NCI-H128 (cell line): ENCODE measurements around the gene RGS7.
A peak's percentile ranks its signal among the peaks of the same experiment; 100 is the strongest.
"Not testable (repeated sequence)": the region's sequence is repeated elsewhere in the genome, so short reads cannot be mapped to it uniquely, and the experiment has no call there.

ENCODE experiments used
- DNase-seq: peaks from one replicate; lab custom pipeline; 2025; ENCODE audit not compliant: unreplicated experiment; lab: John Stamatoyannopoulos, UW

The RGS7 gene

DNA sequence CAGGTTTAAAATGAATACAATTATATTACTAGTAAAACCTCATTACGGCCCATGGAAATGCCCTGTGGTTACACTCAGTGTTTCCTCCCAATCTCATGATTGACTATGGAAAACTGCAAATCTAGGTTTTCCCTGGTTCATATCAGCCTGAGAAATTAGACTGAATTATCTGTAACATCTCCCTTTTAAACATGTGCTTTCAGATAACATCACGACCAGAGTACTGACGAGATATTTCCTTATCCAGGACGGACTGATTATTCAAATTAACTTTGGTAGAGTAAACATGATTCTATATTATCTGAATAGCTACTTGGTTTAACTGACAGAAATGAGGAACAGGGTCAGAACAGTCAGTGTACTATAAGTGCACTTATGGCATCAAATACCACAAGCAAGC, 82.3 kb downstream of the RGS7 start:
- DNase-seq = no peak

DNA sequence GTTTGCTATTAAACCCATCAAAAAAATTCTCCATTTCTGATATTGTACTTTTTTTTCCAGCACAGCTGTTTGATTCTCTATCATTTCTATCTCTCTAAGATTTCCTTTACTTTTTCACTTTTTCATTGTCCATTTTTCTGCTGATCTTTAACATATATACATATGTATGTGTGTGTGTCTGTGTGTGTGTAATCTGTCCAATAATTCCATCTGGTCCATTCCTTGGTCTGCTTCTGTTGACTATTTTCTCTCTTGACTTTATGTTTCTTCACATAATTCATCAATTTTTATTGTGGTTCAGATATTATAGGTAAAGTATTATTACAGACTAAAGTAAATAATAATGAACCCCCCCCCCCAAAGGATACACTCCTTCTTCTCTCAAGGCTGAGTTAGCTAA, 84.2 kb downstream of the RGS7 start:
- DNase-seq = no peak

DNA sequence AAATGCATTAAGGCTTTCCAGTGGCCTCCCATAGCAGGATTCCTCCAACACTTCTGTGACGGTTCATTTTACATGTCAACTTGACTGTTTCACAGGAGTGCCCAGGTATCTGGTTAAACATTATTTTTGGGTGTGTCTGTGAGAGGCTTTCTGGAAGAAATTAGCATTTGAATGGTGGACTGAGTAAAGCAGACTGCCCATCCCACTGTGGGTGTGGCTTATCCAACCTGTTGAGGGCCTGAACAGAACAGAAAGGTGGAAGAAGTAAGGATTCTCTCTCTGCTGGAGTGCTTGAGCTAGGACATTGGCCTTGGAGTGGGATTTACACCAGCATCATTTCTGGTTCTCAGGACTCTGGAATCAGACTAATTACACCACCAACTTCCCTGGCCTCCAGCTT, 85.6 kb downstream of the RGS7 start:
- no peak for DNase-seq

DNA sequence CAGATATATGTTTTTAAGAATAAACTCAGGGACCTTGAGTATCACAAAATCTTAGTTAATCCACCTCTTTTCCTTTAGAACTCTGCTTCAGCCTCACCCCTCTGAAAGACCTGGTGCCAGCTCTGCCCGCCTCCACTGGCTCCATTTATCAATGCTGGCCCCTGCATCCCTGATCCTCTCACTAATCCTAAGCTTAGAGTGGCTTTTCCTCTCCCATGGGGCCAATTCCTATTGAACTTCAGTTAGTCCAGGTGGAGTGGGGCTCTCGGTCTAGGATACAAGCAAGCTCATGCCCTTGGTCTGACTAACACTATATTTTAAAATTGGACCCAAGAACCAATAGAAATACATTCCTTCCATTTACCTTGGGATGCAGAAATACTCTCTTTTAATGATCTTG, 87.0 kb downstream of the RGS7 start:
- DNase-seq = no peak

DNA sequence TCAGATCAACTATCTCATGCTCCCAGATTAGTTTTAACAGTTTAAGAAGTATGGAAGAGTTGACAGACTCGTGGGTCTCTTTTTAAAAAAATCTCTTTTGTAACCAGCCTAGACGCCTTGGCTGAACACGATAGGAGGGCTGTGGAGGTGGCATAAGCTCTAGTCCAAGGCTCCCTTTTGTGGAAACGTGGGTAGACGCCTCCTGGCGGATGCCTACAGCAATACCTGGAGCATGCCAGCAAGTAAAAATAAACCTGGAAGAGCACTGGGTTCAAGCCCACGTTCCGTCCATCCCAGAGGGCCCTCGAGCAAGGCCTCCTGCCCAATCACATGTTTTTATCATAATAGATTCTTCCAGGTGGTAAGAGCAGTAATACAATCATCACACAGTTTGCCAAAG, 87.9 kb downstream of the RGS7 start:
- DNase-seq = no peak

DNA sequence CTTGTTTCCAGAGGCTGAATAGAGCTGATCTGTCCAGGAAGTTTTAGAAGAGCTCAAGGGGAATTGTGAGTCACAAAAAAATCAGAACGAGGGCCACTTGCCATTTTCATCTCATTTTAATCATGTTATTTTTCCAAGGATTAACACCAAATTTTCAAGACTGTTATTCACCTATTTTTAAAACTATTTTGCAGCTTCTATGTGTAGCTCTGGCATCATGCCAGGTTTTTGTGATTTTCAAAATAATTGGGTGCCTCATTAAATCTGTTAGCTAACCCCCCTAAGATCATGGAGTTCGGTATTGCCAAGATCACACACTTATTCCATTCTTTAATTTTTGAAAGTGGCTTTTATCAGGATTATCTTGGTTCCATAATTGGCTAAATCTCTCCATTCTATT, 90.9 kb downstream of the RGS7 start:
- no peak for DNase-seq

DNA sequence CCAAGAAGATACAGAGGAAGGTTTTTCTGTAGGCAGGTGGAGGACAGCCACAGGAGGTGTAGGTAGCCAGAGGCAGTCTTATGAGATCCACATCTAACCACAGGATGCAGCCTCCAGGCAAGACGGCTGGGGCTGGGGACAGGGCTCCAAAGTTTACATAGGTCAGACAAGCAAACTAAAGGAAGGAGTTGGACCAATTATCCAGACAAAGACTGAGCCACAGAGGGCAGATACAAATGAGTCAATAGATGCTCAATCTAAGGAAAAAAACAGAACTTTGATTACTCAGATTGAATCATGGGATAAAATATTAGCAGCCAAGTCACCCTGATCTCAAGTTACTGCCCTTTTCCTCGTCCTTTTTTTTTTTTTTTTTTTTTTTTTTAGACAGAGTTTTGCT, 91.6 kb downstream of the RGS7 start:
- no peak for DNase-seq

DNA sequence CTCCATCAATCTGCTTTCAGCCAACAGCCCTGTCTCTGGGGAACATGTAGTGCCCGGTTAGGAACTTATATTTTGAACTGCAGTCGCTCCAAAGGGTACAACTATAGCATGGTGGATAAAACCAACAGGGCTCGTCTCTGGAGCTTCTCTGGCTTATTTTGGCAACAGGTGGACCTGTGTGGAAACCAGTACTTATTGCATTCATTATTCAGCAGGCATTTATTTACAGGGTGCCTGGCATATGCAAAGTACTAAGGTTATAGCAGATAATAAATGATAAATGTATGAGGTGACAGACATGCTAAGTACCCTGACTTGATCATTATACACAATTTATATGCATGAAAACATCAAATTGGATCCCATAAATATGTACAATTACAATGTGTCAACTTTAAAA, 93.7 kb downstream of the RGS7 start:
- DNase-seq = no peak

DNA sequence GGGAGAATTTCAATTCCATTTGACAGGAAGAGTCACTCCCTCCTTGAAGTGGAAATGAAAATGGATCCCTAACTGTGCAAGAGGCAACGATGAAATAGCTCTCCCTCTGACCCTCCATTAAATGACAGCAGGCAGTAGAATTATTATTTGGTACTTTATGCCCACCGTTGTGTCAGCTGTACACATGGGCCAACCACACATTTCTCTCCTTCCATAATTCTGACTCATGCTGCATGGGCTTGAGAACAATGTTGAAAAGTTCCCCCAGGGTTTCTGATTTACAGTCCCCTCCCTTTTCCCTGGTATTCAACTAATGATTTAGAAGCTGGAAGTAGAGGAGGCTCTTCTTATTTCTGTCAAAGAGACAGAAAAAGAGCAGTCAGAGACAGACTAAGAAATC, 103.5 kb downstream of the RGS7 start:
- DNase-seq = no peak

DNA sequence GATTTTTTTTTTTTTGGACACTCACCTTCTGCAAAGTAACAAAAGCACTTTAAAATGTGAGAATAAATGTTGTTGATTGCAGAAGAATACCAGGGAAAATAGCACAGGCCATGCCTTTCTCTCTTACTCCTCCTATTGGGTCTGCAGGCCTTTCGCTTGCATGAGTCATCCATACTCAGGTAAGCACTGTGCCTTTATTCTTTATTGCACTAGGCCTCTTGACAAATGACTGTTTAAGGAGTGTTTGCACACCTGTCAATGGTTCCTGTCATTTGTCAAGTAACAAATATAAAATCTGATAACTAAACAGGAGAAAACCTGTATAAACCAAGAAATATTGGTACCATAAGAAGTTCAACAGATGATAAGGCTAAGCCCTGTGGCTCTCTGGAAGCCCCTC, 106.5 kb downstream of the RGS7 start:
- peak; percentile 65 for DNase-seq

DNA sequence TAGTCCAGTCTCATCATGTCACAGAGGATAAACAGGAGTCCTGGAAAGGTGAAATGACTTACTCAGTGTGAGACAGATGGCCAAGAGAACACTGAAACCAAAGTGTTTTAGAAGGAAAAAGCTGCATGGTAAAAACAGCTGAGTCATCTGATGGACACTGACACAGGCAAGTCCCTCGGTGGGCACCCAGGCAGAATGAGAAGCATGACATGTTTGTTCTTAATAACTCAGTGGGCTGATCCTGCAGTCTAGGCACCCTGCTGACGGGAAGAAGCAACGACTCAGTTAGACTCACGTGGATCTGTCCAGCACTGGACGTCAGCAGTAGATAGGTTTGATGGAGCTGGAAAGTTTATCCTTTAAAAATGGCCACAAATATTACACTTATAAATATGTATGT, 116.9 kb downstream of the RGS7 start:
- DNase-seq = no peak

DNA sequence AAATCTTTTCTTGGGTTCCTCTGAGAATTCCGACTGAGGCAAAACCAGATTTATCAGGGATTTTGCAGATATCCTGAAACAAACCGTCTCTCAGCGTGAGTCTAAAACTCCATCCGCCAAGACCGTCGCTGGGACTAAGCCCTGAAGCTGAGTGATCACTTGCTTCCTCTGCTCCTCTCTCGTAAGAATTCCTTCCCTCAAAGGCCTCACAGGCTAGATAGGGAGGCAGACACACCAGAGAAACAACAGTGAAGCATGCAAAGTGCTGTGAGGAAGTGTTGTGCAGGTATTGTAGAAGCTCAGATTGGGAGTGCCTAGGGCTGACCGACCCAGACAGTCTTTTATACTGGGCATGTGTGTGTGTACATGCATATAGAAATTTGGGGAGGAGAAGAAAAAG, 119.1 kb downstream of the RGS7 start:
- DNase-seq = no peak

DNA sequence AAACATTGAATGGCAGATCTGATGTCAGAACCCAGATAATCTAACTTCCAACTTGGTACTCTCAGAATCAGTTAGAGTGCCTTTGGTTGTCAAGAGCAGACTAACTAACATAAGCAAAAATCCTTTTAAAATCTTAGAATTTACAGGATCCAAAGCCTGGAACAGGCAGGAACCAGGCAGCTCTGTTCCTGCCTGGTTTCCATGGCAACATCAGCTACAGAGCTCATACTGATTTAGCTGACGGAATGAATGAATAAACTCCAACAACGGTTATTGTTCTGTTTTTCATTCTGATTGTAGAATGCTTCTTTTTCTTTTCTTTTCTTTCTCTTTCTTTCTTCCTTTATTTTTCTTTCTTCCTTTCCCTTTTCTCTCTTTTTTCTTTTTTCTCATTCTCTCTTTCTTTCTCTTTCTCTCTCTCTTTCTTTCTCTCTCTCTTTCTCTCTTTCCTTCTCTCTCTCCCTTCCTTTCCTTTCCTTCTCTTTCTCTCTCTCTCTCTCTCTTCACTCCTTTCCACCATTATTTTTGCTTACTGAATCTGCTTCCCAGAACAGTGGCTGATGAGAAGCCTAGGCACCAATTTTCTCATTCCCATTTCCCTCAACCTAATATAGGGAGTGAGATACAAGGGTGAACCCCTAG, 121.6 kb downstream of the RGS7 start:
- DNase-seq = no peak

DNA sequence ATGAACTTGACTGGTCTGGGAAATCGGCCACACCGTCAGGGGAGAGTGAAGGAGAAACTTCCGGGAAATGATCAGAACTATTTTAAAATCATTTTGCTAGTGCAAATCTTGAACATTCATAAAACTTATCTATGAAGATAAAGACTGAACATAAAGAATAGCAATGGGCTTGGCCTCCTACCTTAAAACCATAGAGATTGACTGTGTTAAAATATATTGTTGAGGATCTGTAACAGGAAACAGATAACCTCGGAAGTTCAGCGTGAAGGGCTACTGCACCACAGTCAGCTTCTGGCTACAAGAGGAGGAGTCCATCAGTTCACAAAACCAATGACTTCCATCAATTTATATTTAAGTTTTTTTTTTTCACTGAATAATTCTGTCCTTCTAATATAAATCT, 127.3 kb downstream of the RGS7 start:
- no peak for DNase-seq

DNA sequence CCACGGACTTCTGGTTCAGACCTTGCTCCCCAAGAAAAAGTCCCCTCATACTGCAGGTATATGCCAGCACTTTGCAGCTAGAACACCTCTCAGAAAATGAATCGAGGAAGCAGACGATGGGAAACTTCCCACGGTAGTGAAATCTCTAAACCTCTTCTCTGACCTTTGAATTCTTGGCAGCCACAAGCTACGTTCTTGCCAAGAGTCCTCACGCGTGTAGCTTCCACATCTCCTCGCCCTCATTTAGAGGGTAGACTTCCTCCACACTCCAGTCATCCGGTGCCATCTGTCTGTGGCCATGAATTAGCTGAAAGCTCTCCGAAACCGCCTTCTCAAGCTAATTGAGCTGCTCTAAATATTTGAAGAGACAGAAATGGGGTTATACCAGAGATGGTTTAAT, 127.8 kb downstream of the RGS7 start:
- no peak for DNase-seq

DNA sequence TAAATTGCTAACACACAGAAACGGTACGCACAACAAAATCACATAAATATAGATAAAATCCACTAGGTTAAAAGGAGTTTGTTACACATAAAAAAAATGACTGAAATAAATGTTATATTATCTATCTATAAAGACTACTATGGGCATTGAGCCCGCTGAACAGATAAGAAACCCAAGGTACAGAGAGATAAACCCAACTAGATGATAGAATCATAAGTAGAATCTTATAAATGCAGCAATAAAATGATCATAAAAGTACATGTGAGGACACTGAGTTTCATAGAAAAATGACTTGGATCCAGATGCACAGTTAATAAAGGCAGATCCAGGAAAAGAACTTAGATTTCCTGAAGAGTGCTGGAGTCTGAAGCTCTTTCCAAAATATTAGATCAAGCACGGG, 128.7 kb downstream of the RGS7 start:
- no peak for DNase-seq

DNA sequence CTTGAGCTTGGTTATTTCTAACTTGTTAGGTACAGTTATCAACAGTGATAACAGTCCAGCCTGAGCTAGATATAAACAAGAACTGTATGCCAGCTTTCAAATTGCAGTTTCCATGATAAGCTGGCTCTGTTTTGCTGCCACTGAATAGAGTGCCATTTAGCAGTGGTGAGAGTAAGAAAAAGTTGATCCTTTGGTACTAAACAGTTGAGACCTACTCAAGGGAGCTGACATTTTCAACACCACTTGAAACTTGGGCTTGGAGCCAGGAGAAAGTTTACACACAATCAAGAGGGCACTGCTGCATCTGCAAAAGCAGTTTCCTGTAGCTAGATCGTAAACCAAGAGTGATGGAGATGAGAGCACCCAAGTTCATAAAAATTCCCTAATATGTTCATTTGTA, 131.3 kb downstream of the RGS7 start:
- peak; percentile 82 for DNase-seq

DNA sequence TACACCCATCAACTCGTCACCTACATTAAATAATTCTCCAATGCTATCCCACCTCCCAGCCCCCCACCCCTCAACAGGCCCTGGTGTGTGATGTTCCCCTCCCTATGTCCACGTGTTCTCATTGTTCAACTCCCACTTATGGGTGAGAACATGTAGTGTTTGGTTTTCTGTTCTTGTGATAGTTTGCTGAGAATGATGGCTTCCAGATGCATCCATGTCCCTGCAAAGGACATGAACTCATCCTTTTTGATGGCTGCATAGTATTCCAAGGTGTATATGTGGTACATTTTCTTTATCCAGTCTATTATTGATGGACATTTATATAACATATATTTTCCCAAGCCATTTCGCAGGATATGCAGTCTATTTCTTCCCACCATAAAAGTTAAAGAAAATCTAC, 132.8 kb downstream of the RGS7 start:
- DNase-seq = not testable (repeated sequence)

DNA sequence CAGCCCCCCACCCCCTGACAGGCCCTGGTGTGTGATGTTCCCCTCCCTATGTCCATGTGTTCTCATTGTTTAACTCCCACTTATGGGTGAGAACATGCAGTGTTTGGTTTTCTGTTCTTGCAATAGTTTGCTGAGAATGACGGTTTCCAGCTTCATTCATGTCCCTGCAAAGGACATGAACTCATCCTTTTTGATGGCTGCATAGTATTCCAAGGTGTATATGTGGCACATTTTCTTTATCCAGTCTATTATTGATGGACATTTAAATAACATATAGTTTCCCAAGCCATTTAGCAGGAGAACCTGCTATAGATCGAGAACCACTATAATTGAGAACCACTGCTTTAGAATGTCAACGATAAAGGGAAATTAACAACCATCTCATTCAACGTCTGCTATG, 134.2 kb downstream of the RGS7 start:
- not testable (repeated sequence) for DNase-seq

DNA sequence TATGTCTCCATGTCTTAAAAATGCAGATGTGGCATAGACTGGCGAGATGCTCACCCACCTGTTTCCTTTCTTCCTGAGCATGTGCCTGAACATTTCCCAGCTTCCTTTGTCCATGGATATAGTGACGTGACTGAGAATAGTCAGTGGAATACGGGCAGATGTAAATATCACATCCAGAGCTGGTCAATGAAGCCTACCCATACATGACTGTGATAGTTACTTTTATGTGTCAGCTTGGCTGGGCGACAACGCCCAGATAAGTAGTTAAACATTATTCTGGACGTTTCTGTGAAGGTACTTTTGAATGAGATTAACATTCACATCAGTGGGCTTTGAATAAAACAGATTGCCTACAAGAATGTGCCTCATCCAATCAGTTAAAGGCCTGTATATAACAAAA, 135.7 kb downstream of the RGS7 start:
- no peak for DNase-seq

DNA sequence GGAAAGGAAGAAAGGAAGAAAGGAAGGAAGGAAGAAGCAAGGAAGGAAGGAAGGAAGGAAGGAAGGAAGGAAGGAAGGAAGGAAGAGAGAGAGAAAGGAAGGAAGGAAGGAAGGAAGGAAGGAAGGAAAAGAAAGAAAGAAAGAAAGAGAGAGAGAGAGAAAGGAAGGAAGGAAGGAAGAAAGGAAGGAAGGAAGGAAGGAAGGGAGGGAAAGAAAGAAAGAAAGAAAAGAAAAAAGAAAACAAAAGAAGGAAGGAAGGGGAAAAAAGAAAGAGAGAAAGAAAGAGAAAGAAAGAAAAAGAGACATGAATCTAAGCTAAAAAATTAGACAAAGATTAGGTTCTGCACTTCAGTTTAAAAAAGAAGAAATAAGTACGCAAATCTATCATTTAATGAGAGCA, 136.1 kb downstream of the RGS7 start:
- not testable (repeated sequence) for DNase-seq

DNA sequence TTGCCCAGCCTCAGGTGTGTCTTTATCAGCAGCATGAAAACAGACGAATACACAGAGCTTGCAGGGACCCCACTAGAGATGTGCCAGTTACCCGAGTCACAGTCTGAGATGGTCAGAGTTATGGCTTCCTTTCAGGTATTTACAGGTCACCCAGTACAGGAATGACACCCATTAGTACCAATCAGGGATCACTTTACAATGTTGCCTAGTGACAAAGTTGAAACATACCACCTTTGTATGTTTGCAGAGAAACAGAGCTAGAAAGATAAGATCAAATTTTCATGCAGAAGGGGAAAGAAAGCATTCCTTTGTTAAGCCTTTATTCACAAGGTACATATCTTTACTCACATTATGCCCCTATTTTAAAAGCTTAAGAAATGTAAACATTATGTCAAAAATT, 137.6 kb downstream of the RGS7 start:
- DNase-seq = no peak

DNA sequence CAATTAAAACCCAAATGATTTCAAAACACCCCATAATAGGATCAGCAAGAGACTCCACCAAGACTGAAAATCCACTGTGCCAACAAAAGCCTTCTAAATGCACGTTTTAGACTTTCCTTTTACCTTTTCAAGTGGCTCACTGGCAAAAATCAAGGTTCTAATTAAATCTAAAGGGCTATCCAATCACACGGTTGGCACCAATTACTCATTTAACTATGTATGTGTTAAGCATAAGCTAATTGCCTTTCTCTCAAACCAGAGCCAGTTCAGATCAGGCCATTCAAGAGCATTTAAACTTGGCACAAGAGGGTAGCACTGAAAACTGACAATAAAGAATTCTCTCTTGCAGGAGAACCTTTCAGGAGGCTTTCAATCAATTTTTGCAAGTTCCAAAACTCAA, 139.5 kb downstream of the RGS7 start:
- DNase-seq = no peak

DNA sequence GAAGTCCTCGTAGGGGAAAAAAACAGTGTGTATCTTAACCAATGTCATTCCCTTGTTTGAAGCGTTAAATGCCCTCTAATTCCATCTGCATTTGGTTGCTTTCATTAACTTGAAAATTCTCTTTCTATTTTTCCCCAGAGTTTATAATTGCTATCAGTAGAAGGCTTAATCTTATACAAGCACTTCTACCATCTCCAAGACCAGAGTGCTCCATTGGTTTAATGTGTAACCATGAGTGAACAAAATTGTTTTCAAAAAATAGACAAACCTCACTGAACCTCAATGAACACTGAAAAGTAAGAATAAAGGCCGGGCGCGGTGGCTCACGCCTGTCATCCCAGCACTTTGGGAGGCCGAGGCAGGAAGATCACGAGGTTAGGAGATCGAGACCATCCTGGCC, 141.3 kb downstream of the RGS7 start:
- DNase-seq = no peak
